GM19438 (cell line): Measurements from ENCODE around the gene PRH2.

Source experiments
- ATAC-seq: cut with Tn5 transposase; IDR thresholded peaks from one replicate; pipeline ENCODE4 v1.9.1; 2021; ENCODE audit warnings: low read depth; ENCODE audit not compliant: unreplicated experiment

Gene PRH2

DNA sequence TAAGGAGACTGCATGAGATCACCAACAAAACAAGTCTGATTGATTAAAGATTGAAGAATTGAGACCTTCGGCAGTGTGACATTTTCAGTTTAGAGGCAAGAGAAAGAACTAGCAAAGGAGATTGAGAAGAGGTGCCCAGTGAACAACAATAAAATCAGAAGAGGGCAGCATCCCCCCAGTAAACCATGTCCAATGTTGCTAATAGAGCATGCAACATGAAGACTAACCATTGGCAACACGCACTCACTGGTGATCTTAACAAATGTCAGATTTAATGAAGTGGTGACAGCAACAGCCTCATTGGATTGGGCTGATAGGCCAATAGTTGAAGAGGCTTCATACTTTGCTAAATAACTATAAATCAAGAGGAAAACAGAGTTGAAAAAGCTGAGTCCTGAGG is 30.8 kb downstream of the PRH2 start:
- no peak for ATAC-seq

DNA sequence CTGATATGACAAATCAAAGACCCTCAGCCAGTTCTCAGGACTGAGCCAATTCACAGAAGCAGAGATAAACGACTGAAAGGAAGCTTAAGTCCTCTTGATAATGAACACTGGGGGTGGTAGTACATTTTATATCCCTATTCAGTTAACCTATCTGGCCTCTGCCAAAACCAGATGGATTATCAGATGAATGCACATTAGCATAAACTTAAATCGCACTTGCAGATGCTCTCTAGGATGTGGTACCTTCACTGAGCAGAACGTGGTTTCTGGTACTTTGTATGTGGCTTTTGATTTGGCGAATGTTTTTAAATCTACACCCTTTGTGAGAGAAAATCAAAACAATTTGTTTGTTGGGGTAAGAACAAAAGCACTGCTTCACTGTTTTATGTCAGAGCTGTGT is 31.2 kb downstream of the PRH2 start:
- no peak for ATAC-seq

DNA sequence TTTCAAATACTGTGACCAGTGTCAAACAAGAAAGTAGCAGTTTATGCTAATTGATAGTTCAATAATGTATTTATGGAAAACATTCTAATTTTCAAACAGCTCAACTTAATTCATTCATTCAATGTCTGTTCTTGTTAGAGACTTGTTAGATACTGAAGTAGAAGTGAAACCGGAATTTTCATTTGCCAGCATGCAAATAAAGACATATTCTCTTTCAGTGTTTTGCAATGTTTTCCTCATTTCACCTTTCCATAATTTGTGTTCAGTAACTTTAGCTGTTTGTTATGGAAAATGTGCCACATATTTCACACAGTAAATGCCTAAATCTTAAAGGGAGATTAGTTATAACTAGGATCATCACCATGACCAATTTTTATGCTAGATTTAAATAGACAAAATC is 36.4 kb downstream of the PRH2 start:
- ATAC-seq, result no peak

- no peak for ATAC-seq
Measured at GRCh38 chr12:10966314-10966713, 37.3 kb downstream of the PRH2 start.

GRCh38 chr12:10967409-10967808 is 38.4 kb downstream of the PRH2 start:
- no peak for ATAC-seq

- no peak for ATAC-seq
Measured at GRCh38 chr12:10968765-10969456, 39.9 kb downstream of the PRH2 start.

DNA sequence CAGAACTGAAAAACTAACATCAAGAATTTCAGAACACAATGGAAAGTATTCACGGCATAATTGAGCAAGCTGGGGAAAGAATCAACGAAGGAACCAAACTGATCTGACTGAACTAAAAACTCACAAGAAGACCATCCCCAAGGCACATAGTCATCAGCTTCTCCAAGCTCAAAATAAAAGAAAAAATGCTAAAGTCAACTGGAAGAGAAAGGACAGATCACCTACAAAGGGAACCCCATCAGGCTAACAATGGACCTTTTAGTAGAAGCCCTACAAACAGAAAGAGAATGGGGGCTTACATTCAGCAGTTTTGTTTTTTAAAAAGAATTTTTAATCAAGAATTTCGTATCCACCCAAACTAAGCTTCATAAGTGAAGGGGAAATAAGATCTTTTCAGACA is 45.9 kb downstream of the PRH2 start:
- no peak for ATAC-seq

DNA sequence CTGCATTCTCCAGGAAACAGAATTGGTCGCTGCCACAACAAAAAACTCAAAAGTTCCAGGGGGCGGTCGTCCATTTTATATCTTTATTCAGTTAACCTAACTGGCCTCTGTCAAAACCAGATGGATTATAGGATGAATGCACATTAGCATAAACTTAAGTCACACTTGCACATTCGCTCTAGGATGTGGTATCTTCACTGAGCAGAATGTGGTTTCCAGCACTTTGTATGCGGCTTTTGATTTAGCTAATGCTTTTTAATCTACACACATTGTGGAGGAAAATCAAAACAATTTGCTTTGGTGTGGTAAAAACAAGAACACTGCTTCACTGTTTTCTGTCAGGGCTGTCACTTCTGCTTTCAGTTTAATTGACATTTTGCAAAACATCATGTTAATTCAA is 53.2 kb downstream of the PRH2 start:
- no peak for ATAC-seq
